Osteocyte (in vitro differentiated cells): Measurements from ENCODE around the gene NAPB. TPM values are rescaled to one million over a fixed set of nuclear protein-coding genes. Genes with fewer than 3 reads are reported as not detected.

Source experiments
- DNase-seq: peaks from one replicate; pipeline ENCODE4 v3.0.0; 2021; ENCODE audit warnings: mixed read lengths; ENCODE audit not compliant: unreplicated experiment; ENCODE audit errors: extremely low spot score
- H3K27ac Mint-ChIP-seq: one replicate; pipeline ENCODE4 v1.8.0; 2021; ENCODE audit warnings: mild to moderate bottlenecking, mixed read lengths; ENCODE audit not compliant: unreplicated experiment
- H3K27me3 Mint-ChIP-seq: one replicate; pipeline ENCODE4 v1.8.0; 2021; ENCODE audit warnings: mixed read lengths; ENCODE audit not compliant: unreplicated experiment
- H3K36me3 Mint-ChIP-seq: one replicate; pipeline ENCODE4 v1.8.0; 2021; ENCODE audit warnings: mixed read lengths; ENCODE audit not compliant: unreplicated experiment
- H3K4me1 Mint-ChIP-seq: one replicate; pipeline ENCODE4 v1.8.0; 2021; ENCODE audit warnings: mixed read lengths; ENCODE audit not compliant: unreplicated experiment
- H3K4me3 Mint-ChIP-seq: one replicate; pipeline ENCODE4 v1.8.0; 2021; ENCODE audit warnings: mild to moderate bottlenecking, moderate library complexity, mixed read lengths; ENCODE audit not compliant: unreplicated experiment
- H3K9me3 Mint-ChIP-seq: one replicate; pipeline ENCODE4 v1.8.0; 2021; ENCODE audit warnings: mixed read lengths; ENCODE audit not compliant: unreplicated experiment
- total RNA-seq: library from RNA; stranded (reverse); gene quantifications from 2 replicates; pipeline ENCODE4 v1.2.1, GENCODE V29; 2021
- TF ChIP-seq, protein P1 (sequence below): fragments of 200-600 bp; sonication (generic); IDR thresholded peaks from 2 replicates; pipeline ENCODE4 v1.5.0; 2021; ENCODE audit warnings: antibody characterized with exemption, mild to moderate bottlenecking, moderate library complexity

The NAPB gene
- total RNA-seq, 1 donor from 2014 or later, result 10.5 TPM

DNA sequence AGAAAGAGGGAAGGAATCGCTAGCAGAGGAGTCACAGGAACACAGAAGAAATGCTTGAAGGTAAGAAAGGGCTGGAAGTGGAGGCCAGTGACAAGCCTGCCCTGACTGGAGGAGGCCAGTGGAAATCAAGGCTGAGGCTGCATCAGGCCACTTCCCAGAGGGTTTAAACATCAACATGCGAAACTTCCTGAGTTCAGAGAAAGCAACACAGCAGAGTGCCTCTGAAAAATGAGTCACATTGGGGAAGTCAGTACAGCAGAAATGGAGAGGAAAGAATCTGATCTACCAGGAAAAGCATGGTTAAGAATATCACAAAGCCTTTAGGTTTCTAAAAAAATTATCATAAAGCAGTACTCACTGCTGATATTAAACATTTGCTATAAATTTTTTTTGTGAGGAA lies 23.3 kb downstream of the NAPB start:
- DNase-seq, result no peak

DNA sequence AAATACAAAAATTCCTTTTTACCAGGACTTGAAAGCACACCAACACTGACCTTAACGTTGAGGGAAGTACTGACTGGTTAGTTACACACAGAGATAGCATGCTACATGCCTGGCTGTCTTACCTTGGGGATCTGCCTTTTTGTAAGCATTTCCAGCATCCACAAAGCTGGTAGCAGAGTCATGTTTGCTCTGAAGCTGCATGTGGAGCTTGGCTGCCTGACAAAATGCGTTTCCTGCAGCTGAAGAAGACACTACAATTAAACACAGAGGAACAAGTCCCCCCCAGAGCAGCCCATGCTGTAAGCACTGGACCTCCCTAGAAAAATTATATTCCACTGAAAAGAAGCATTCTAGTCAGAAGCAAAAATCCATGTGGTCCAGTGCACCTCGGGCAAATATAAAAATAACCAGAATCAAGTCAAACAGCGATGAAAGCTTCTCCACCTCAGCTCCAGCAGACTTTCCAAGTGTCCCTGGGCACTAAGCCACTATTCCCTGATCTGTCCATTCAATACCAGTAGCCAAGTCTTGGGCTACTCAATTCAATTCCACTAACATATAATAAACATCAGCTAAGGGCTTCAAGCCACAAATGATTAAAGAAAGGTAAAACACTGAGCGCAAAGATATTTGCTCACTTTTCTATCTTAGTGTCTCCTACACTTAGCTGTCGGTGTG lies 24.2 kb downstream of the NAPB start:
- Mint-ChIP-seq H3K36me3 (peaks cover 25% of the 10 kb centered on the region), H3K4me1 (peaks cover 17% of the 10 kb centered on the region), H3K27me3 (no peaks in the 10 kb centered on the region), H3K27ac (peak overlapping the region; percentile 17), H3K4me3 (no peak overlapping the region), H3K9me3 (no peaks in the 10 kb centered on the region)
- no peak for DNase-seq
- TF ChIP-seq, protein P1, sequence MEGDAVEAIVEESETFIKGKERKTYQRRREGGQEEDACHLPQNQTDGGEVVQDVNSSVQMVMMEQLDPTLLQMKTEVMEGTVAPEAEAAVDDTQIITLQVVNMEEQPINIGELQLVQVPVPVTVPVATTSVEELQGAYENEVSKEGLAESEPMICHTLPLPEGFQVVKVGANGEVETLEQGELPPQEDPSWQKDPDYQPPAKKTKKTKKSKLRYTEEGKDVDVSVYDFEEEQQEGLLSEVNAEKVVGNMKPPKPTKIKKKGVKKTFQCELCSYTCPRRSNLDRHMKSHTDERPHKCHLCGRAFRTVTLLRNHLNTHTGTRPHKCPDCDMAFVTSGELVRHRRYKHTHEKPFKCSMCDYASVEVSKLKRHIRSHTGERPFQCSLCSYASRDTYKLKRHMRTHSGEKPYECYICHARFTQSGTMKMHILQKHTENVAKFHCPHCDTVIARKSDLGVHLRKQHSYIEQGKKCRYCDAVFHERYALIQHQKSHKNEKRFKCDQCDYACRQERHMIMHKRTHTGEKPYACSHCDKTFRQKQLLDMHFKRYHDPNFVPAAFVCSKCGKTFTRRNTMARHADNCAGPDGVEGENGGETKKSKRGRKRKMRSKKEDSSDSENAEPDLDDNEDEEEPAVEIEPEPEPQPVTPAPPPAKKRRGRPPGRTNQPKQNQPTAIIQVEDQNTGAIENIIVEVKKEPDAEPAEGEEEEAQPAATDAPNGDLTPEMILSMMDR, result no peak

More for the DNA sequence above, 23.3 kb downstream of the NAPB start:
- TF ChIP-seq, protein P1, result no peak
- peak overlapping the region; percentile 77 for H3K27ac Mint-ChIP-seq
- H3K27me3 Mint-ChIP-seq, result no peaks in the 10 kb centered on the region
- H3K4me3 Mint-ChIP-seq, result no peak overlapping the region
- no peaks in the 10 kb centered on the region for H3K9me3 Mint-ChIP-seq
- peaks cover 21% of the 10 kb centered on the region for H3K36me3 Mint-ChIP-seq
- peaks cover 17% of the 10 kb centered on the region for H3K4me1 Mint-ChIP-seq

DNA sequence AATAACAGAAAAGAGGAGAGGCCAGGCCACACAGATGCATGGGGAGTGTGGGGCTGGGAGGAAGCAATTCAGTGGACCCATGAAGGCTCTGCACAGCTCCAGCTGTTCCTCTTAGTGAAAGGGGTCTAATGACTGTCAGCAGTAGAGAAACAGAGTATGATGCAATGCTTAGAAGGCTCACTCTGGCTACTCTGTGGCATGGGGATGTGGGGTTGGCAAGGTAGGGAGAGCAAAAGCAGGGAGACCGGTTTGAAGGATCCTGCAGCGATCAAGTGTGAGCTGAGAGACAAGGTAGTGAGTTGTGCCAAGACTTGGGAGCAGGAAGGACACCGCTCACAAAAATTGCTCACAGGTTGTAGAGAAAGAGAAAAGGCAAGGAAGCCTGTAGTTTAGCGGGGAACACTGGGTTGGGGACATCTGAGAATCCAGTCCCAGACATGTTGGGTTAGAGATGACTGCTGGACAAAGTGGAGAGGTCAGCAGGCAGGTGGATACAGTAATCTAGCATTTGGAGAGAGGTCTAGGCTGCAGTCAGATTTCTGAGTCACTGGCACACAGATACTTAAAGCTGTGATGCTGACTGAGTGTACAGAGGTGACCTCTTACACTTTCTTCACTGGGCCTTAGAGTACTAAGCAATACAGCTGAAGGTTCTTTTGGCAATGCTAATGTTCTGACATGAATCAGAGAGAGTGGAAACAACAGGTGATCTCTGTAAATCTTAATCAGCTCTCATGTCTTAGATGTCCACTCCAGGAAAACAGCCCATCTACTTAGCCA lies 27.1 kb downstream of the NAPB start:
- DNase-seq, result no peak
- Mint-ChIP-seq H3K27ac (no peak overlapping the region), H3K36me3 (peaks cover 33% of the 10 kb centered on the region), H3K4me3 (no peak overlapping the region), H3K27me3 (no peaks in the 10 kb centered on the region), H3K9me3 (no peaks in the 10 kb centered on the region), H3K4me1 (peaks cover 17% of the 10 kb centered on the region)
- TF ChIP-seq, protein P1, result no peak

DNA sequence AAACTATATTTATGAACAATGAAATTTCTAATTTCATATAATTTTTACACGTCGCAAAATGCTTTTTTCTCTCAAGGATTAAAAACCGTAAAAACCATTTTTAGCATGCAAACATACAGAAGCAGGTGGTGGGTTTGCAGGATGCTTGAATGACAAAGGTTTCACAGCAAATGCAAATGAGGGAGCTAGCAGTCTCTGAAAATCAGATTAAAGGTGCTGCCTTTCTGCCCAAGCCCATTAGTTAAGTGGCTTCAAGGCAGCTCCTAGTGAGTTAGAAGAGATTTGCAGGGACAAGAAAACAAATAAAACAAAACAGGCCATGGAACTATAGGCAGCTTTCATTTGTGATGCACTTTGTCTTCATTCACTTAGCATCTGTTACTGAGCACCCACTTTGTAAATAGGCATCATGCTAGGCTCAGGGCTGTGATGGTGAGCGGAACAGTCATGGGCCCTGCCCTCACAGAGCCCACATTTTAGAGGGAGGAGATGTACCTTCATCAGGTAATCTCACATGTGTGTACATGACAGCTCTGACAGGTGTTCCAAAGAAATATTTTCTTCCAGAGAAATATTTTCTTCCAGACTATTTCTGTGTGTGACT lies 29.5 kb downstream of the NAPB start:
- Mint-ChIP-seq H3K4me3 (no peak overlapping the region), H3K27ac (no peak overlapping the region), H3K27me3 (no peaks in the 10 kb centered on the region), H3K4me1 (peaks cover 1% of the 10 kb centered on the region), H3K36me3 (peaks cover 55% of the 10 kb centered on the region), H3K9me3 (peaks cover 4% of the 10 kb centered on the region)
- no peak for DNase-seq
- TF ChIP-seq, protein P1, result no peak
